ENCODE results near the gene SLC25A12. TPM values are rescaled to one million over a fixed set of nuclear protein-coding genes. Genes with fewer than 3 reads are reported as not detected.

The SLC25A12 gene
- total RNA-seq, 2 experiments from 2014 or later, result 28.1 to 32.3 TPM

GRCh38 chr2:171772373-171772772 lies 121.7 kb downstream of the SLC25A12 start:
- Histone ChIP-seq H3K9me3 (ENCODE audit: low read length) (no peaks in the 10 kb centered on the region), H3K79me2 (ENCODE audit: insufficient read depth, low read depth, low read length) (no peaks in the 10 kb centered on the region), H3K4me3 (ENCODE audit: low read depth, low read length, poor library complexity, severe bottlenecking) (no peak overlapping the region), H3K4me1 (ENCODE audit: insufficient read depth, low read length, poor library complexity, severe bottlenecking) (no peaks in the 10 kb centered on the region), H3K9me2 (ENCODE audit: insufficient read depth, low read length) (no peaks in the 10 kb centered on the region), H3K4me2 (ENCODE audit: low read length) (no peak overlapping the region), H2AFZ (ENCODE audit: low read length) (no peak overlapping the region), H3K36me3 (ENCODE audit: insufficient read depth, low read length) (no peaks in the 10 kb centered on the region; the same call in 1 of the 2 replicates), H3K27ac (ENCODE audit: low read depth, low read length, poor library complexity, severe bottlenecking) (no peak overlapping the region), H4K20me1 (ENCODE audit: insufficient read depth, low read length) (no peaks in the 10 kb centered on the region)
- TF ChIP-seq CTCF (conservative IDR thresholded peaks at IDR 0.05; ENCODE audit: low read length) (no peak), EZH2phosphoT487 (IDR thresholded peaks at IDR 0.05; ENCODE audit: borderline replicate concordance, low read depth, low read length) (no peak)
- BruUV-seq (replicated peaks), result no TSS peak
- CTCF ChIA-PET (ENCODE audit: unreplicated experiment), result no interaction called here
- intact Hi-C loops (cut with micrococcal nuclease; ENCODE audit: unreplicated experiment), result no loop called here
- POLR2A ChIA-PET, result interaction anchor here (0.7 kb wide), 1 partner anchor 1707 kb away, joined by 3 read pairs; no protein-coding TSS in a partner anchor
- no peak for DNase-seq (ENCODE audit: low spot score)

GRCh38 chr2:171771463-171771862 lies 122.6 kb downstream of the SLC25A12 start:
- Histone ChIP-seq H3K27ac (ENCODE audit: low read depth, low read length, poor library complexity, severe bottlenecking) (no peak overlapping the region), H2AFZ (ENCODE audit: low read length) (no peak overlapping the region), H3K79me2 (ENCODE audit: insufficient read depth, low read depth, low read length) (no peaks in the 10 kb centered on the region), H3K36me3 (ENCODE audit: insufficient read depth, low read length) (no peaks in the 10 kb centered on the region; the same call in 1 of the 2 replicates), H3K4me1 (ENCODE audit: insufficient read depth, low read length, poor library complexity, severe bottlenecking) (no peaks in the 10 kb centered on the region), H3K9me2 (ENCODE audit: insufficient read depth, low read length) (no peaks in the 10 kb centered on the region), H4K20me1 (ENCODE audit: insufficient read depth, low read length) (no peaks in the 10 kb centered on the region), H3K4me3 (ENCODE audit: low read depth, low read length, poor library complexity, severe bottlenecking) (no peak overlapping the region), H3K9me3 (ENCODE audit: low read length) (no peaks in the 10 kb centered on the region), H3K4me2 (ENCODE audit: low read length) (no peak overlapping the region)
- DNase-seq (ENCODE audit: low spot score), result no peak
- intact Hi-C loops (cut with micrococcal nuclease; ENCODE audit: unreplicated experiment), result no loop called here
- ChIA-PET CTCF (ENCODE audit: unreplicated experiment) (no interaction called here), POLR2A (interaction anchor here (0.7 kb wide), 1 partner anchor 1707 kb away, joined by 3 read pairs; no protein-coding TSS in a partner anchor)
- no TSS peak for BruUV-seq (replicated peaks)
- TF ChIP-seq EZH2phosphoT487 (IDR thresholded peaks at IDR 0.05; ENCODE audit: borderline replicate concordance, low read depth, low read length) (no peak), CTCF (conservative IDR thresholded peaks at IDR 0.05; ENCODE audit: low read length) (no peak)

GRCh38 chr2:171763602-171764001 lies 130.4 kb downstream of the SLC25A12 start:
- Histone ChIP-seq H3K4me1 (ENCODE audit: insufficient read depth, low read length, poor library complexity, severe bottlenecking) (no peaks in the 10 kb centered on the region), H3K9me2 (ENCODE audit: insufficient read depth, low read length) (no peaks in the 10 kb centered on the region), H3K4me2 (ENCODE audit: low read length) (no peak overlapping the region), H3K79me2 (ENCODE audit: insufficient read depth, low read depth, low read length) (no peaks in the 10 kb centered on the region), H3K4me3 (ENCODE audit: low read depth, low read length, poor library complexity, severe bottlenecking) (no peak overlapping the region), H4K20me1 (ENCODE audit: insufficient read depth, low read length) (no peaks in the 10 kb centered on the region), H3K9me3 (ENCODE audit: low read length) (no peaks in the 10 kb centered on the region), H2AFZ (ENCODE audit: low read length) (no peak overlapping the region), H3K27ac (ENCODE audit: low read depth, low read length, poor library complexity, severe bottlenecking) (no peak overlapping the region), H3K36me3 (ENCODE audit: insufficient read depth, low read length) (peaks cover 22% of the 10 kb centered on the region)
- ChIA-PET CTCF (ENCODE audit: unreplicated experiment) (no interaction called here), POLR2A (interaction anchor here (0.6 kb wide), 1 partner anchor 568 kb away, joined by 5 read pairs; no protein-coding TSS in a partner anchor)
- DNase-seq (ENCODE audit: low spot score), result no peak
- BruUV-seq (replicated peaks), result no TSS peak
- no peak for TF ChIP-seq CTCF (conservative IDR thresholded peaks at IDR 0.05; ENCODE audit: low read length)
- no peak for TF ChIP-seq EZH2phosphoT487 (IDR thresholded peaks at IDR 0.05; ENCODE audit: borderline replicate concordance, low read depth, low read length)
- intact Hi-C loops (cut with micrococcal nuclease; ENCODE audit: unreplicated experiment), result loop anchor here (10.0 kb wide), 1 partner anchor 189 kb away; no protein-coding TSS in a partner anchor

All from OCI-LY7 (cell line).